HCT116 (cell line): ENCODE data around the gene SPP2.

Experiments
- POLR2A ChIP-seq: IDR thresholded peaks from 2 replicates; pipeline ENCODE4 v1.7.0; 2011; ENCODE audit warnings: borderline replicate concordance; ENCODE audit not compliant: insufficient read depth, insufficient read length; ENCODE audit errors: extremely low read depth
- RAD21 ChIP-seq: IDR thresholded peaks from 2 replicates; pipeline ENCODE4 v1.6.1; 2012; ENCODE audit warnings: low read depth, mild to moderate bottlenecking
- TF ChIP-seq, protein P1 (sequence below), 3 experiments: fragments of 200-600 bp in 1 of 3; sonication (generic) in 1 of 3; IDR thresholded peaks in 2 of 3; conservative IDR thresholded peaks in 1 of 3; 2 replicates each; pipeline ENCODE4 v1.5.1; 2012 to 2017; ENCODE audit warnings: low read depth in 2 of 3, low read length in 2 of 3, antibody characterized with exemption in 1 of 3, borderline replicate concordance in 1 of 3, control low read depth in 1 of 3, mild to moderate bottlenecking in 1 of 3, mixed read lengths in 1 of 3, mixed run types in 1 of 3, moderate library complexity in 1 of 3; ENCODE audit not compliant: insufficient read depth in 1 of 3

DNA sequence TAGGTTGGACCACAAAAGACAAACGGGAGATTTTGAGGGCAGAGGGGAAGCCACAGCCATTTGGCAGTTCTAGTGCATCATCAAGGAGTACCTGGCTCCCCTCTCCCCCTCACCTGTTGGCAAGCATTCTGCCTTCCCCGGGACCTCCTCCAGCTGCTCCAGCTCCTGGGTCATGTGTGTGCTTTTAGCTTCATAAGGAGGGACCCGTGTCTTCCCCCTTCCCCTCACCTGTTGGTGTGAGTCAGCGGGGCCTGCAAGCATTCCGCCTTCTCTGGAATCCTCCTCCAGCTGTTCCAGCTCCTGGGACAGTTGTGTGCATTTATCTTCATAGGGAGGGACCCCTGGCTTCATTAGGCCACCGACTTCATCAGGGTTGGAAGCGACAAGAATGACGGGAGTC, 58.8 kb downstream of the SPP2 start:
- TF ChIP-seq, protein P1, sequence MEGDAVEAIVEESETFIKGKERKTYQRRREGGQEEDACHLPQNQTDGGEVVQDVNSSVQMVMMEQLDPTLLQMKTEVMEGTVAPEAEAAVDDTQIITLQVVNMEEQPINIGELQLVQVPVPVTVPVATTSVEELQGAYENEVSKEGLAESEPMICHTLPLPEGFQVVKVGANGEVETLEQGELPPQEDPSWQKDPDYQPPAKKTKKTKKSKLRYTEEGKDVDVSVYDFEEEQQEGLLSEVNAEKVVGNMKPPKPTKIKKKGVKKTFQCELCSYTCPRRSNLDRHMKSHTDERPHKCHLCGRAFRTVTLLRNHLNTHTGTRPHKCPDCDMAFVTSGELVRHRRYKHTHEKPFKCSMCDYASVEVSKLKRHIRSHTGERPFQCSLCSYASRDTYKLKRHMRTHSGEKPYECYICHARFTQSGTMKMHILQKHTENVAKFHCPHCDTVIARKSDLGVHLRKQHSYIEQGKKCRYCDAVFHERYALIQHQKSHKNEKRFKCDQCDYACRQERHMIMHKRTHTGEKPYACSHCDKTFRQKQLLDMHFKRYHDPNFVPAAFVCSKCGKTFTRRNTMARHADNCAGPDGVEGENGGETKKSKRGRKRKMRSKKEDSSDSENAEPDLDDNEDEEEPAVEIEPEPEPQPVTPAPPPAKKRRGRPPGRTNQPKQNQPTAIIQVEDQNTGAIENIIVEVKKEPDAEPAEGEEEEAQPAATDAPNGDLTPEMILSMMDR (IDR thresholded peaks at IDR 0.05 in 2 of 3, conservative IDR thresholded peaks at IDR 0.05 in 1 of 3; ENCODE audit: borderline replicate concordance in 1 of 3, insufficient read depth in 1 of 3, low read depth in 2 of 3, low read length in 2 of 3), result no peak
- TF ChIP-seq POLR2A (no peak), RAD21 (no peak)
